Posterior vena cava (tissue), 2 donors: Measurements from ENCODE around the gene CACNA1C. TPM values are rescaled to one million over a fixed set of nuclear protein-coding genes. Genes with fewer than 3 reads are reported as not detected.
A peak's percentile ranks its signal among the peaks of the same experiment; 100 is the strongest.

ENCODE experiments used
- DNase-seq: peaks from one replicate; pipeline ENCODE4 v3.0.0-alpha.2; 2020; ENCODE audit warnings: low spot score
- intact Hi-C, 2 donors: fragments of 100-400 bp; cut with DNase I; formaldehyde crosslinking; loops; one replicate each; pipeline versions ENCODE4 v1.14.1 to v1.14.2; 2022 to 2023
- total RNA-seq, 2 donors: library from RNA; stranded (reverse); fragmentation: NEBNext Ultra II Directional; extraction: Animal tissue kit (Norgen Biotek cat#: 25700); gene quantifications; one replicate each; pipeline ENCODE4 v1.2.1, GENCODE V29; 2021
- donor health status: DM: yes; HTN: yes; CAD: no.
- donor health status: DM: yes; HTN: yes; CAD: no.

Gene CACNA1C
- total RNA-seq, 2 donors from 2014 or later, result 71.3 to 71.8 TPM

GRCh38 chr12:2154521-2154920 lies 101.7 kb downstream of the CACNA1C start:
- intact Hi-C loops, result no loop called here
- no peak for DNase-seq

DNA sequence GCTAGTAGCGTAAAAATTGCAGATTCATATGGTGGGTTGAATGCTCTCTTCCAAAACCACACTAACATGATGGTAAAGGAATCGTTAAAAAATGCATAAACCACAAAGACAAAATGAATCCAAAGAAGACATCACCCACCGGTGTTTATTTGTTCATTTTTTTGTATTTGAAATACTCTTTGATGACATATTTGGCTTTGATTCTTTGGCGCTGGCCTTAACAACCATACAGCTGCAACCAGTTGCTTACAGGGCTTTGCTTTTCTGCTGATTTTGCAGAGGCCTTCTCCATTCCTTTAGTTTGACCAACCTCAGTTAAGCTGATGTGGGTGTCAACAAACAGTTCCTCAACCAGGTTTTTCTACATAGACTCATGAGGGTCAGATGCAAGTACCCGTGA lies 103.5 kb downstream of the CACNA1C start:
- no peak for DNase-seq
- intact Hi-C loops, result no loop called here

DNA sequence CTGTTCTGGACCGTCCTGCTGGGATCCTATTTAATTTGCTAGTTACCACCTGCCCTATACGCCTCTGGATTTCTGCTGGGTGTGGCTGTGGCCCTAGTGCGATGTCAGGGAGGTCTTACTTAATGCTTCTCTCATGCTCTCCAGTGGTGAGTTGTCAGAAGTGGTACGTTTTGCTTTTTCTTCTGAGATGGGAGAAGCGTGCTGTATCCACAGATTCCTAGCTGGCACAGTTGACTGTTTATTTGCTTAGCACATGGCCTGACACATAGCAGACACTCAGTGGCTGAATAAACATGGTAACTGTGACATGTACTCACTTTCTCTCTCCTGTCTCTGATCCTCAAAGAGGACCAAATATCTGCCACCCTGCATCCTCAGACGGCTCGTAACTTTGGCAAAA lies 107.3 kb downstream of the CACNA1C start:
- no peak for DNase-seq
- intact Hi-C loops, result loop anchor here in 1 of 2 donors (5.0 kb wide), 1 partner anchor 103 kb away; no protein-coding TSS in a partner anchor

- peak; percentile 88 for DNase-seq
- intact Hi-C loops, result loop anchor here in 1 of 2 donors (5.0 kb wide), 1 partner anchor 104 kb away; no protein-coding TSS in a partner anchor
Observed at GRCh38 chr12:2161473-2161872, 108.7 kb downstream of the CACNA1C start.

DNA sequence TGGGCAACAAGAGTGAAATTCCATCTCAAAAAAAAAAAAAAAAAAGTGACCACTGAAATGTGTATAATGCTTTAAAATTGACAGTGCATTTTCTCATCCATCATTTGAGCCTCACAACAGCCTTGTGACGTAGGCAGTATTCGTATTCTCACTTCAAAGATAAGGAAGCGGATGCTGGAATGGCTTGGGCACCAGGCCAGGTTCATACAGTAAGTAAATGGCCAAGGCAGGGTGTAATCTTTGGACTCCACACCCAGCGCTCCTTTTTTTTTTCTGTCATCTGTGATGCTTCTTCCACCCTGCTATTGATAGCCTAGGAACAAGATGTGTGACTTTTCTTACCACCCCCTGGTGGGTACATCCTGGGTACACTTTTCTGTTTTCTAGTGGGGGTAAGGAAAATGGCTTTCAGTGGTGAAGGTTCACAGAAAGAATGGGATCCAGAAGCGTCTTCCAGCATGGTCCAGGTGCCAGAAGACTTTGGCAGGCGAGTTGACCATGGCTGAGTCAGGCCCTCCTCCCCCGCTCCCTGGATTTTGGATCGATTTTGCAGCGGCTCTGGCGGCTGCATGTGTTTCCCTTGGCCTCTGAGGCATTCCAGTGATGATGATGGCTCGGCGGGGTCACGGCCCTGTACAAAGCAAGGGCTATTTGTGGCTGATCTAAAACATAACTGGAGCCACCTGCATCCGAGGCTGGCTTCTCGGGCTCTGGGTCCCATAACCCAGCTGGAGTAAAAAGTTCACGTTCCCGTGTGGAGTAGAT lies 110.6 kb downstream of the CACNA1C start:
- peak; percentile 96 for DNase-seq
- intact Hi-C loops, result loop anchor here in 1 of 2 donors (5.0 kb wide), 1 partner anchor 106 kb away; no protein-coding TSS in a partner anchor

- intact Hi-C loops, result no loop called here
Observed at GRCh38 chr12:2165021-2165420, 112.2 kb downstream of the CACNA1C start.

DNA sequence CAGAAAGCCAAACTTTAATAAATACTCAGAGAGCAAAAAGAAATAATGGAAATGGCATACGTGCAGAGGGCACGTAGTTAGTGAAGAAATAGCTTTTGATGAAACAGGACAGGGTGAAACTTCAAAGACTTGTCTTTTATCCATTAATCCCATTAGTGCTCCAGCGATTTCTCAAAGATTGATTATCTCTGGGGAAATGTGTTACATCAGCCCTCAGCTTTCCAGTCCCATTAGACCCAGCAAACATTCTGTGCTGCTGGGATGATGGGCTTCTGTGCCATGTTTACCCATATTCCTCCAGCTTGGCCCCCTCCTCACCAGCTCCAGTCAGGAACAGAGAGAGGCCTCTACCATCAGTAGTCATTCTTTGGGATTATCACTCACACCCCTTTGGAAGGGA lies 113.1 kb downstream of the CACNA1C start:
- DNase-seq, result no peak
- intact Hi-C loops, result no loop called here

More at GRCh38 chr12:2165021-2165420, 112.2 kb downstream of the CACNA1C start:
- DNase-seq, result no peak

GRCh38 chr12:2166696-2167095 lies 113.9 kb downstream of the CACNA1C start:
- intact Hi-C loops, result no loop called here

GRCh38 chr12:2167231-2167630 lies 114.4 kb downstream of the CACNA1C start:
- intact Hi-C loops, result no loop called here
- DNase-seq, result no peak

More at GRCh38 chr12:2166696-2167095, 113.9 kb downstream of the CACNA1C start:
- no peak for DNase-seq

DNA sequence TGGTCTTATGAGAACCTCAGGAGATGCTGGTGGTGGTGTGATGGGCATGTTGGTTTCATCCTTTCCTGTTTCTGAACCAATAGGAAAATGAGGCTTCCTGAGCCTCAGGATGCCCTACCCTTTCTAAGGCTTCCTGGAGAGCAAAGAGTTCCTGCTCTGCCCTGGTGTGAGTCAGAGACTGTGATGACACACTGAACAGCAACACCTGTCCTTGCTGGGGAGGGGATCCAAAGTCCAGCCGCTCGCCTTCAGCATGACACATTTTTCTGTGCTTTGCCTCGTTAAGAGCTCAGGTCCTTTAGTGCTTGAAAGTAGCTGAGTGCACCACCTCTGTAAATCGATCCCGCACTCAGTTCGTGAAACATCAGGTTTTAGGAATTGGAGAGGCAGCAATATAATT lies 116.0 kb downstream of the CACNA1C start:
- intact Hi-C loops, result no loop called here
- DNase-seq, result no peak

DNA sequence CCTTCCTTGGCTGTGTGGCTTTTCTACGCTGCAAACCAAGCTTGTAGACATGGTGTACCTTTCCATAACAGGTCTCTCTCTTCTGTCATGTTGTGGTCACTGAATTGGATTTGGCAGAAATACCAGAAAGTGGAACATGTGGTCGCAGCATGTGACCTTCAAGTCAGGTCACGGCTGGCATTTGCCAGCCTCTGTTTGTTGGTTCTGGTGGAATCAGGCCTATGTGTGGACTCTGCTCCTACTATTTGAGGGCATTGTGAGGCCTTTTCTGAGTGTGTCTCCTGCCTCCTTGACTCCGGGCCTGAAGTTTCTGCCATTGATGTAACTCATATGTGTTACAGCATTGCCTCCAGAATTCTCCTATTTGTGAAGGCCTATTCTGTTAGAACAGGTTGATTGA lies 116.7 kb downstream of the CACNA1C start:
- no peak for DNase-seq
- intact Hi-C loops, result no loop called here

DNA sequence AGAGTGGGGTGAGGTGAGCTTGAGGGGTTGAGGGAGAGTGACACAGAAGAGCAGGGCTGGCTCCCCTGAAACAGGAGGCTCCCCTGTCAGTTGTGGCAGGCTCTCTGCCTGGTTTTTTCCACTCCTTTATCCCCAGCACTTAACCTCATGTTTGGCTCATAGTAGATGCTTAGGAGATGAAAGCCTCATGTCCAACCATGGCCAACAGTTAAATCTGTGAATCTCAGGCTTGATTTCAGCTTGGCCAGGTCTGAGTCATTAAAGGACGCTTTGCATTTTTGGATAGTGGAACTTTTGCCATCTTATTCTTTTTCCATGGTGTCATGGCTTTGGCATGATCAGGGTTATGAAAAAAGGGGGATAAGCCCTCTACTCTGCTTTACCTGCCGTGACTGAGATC lies 117.2 kb downstream of the CACNA1C start:
- intact Hi-C loops, result no loop called here
- DNase-seq, result no peak

DNA sequence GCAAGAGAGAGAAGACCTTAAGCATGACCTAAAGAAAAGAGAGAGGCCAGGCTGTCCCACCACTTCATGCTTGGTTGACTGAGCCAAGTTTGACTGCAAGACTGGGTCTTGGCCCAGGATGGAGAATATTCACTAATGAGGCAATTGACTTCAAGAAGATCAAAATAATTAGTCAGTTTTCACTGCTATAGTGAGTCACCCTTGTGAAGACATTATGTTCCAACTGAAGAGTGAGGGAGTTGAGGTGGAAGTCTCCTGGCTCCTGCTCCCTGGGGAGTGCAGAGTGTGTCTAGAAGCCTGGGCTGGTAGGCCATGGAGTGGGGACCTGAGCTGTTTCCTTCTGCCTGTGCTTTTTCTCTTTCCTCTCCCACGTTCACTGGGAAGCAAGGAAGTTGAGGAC lies 117.6 kb downstream of the CACNA1C start:
- DNase-seq, result no peak
- intact Hi-C loops, result no loop called here

DNA sequence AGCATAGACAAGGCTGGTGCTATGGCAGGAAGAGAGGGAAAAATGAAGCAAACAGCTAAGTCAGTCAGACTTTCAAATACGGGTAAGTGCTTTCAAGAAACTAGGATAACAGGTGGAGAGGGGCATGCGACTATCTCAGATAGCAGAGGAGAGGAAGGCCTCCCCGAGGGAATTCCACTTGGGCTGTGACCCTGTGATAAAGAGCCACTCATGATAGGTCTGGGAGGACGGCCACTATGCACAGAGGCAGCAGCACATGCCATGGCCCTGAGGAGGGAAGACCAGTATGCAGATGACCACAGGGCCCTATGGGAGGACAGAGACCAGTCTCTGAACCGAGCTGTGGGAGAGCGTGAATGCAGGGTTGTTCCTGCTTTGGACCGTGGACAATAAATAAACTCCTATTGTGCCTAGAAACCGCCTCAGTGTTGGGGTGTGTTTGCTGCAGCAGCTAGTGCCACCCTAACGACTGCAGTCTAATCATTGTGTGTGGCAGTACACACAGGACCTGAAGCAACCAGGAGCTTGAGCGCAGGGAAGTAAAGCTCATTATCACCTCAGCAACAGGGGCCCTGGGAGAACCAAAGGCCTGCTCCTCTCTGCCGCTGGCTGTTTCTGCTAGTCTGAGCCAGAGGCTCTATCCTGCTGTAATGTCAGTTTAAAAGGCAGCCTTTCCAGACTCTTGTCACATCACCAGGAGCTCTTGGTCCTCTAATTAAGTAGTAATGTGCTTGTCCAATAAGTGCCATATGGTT lies 119.1 kb downstream of the CACNA1C start:
- no peak for DNase-seq
- intact Hi-C loops, result no loop called here

DNA sequence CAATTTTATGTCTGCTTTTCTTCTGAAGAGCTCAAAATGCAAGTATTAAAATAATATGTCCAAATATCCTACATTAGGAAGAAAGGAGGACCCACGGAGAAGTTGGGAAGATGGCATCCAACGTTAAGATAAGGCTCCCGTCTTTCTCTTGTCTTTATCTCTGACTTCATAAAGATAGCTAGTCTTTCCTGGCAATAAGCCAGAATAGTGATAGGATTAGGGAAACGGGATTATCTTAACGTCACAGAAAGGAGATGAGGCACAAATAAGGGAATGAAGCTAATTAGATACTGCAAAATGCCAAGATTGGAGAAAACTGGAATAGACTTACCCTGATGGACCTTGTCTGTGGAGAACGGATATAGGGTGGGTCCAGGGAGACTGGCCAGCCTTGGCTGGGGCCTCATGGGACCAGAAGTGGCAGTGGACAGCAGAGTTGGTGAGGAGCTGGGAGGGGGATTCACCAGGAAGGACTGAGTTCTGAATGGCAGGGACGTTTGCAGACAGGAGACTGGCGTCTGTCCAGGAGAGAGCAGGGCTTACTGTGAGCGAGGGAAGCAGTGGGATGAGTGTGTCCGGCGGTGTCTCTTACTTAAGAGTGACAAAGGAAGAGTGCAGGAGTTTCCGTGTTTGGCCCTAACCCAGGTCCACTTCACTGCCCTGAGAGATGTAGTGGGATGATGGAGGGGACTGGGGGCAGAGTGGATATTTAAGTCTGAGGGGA lies 119.9 kb downstream of the CACNA1C start:
- DNase-seq, result no peak
- intact Hi-C loops, result no loop called here

- intact Hi-C loops, result no loop called here
- no peak for DNase-seq
Observed at GRCh38 chr12:2173971-2174370, 121.2 kb downstream of the CACNA1C start.

GRCh38 chr12:2177003-2177402 lies 124.2 kb downstream of the CACNA1C start:
- intact Hi-C loops, result no loop called here

GRCh38 chr12:2177751-2178150 lies 125.0 kb downstream of the CACNA1C start:
- DNase-seq, result no peak
- intact Hi-C loops, result no loop called here

More at GRCh38 chr12:2177003-2177402, 124.2 kb downstream of the CACNA1C start:
- DNase-seq, result no peak

DNA sequence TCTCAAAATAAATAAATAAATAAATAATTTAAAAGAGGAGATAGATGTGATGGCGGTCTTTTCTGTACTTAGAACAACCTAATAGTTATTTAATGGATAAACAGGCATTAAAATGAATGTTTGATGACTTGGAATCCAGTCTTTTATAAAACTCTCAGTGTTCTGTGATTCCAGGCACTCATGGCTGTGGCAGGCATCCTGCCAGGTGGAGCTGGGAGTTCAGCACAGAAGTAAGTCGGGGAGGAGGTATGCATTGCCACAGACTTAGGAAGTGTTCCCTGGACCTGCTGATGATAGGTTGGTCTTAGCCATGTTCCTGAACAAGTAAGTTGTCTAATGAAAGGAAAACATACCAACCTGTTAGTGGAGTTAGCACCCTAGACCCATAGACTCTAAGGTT lies 126.3 kb downstream of the CACNA1C start:
- intact Hi-C loops, result no loop called here
- DNase-seq, result no peak
